ENCODE results near the gene PLXDC2.

DNA sequence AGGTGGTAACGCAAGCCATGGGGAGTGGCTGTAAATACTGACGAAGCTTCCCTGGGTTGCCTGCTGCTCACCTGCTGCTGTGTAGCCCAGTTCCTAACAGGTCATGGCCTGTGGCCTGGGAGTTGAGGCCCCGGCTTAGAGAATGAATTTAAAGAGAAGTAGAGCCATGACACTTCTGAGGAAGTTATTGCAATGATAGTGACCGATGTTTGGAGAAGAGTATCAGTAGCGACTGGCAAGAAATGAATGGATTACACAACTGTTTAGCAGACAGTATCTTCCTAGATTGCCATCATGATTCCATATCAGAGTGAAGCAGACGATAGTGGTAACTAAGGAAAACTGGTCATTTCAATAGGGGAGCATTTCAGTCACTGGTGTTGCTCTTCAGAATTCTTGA, 249.6 kb downstream of the PLXDC2 start:
- no peak for TF ChIP-seq CTCF (conservative IDR thresholded peaks at IDR 0.05; ENCODE audit: low read depth in 2 of 2)
- no peak for TF ChIP-seq EZH2 (IDR thresholded peaks at IDR 0.05; ENCODE audit: low read depth, unreplicated experiment)
- no peak for TF ChIP-seq POLR2AphosphoS5 (IDR thresholded peaks at IDR 0.05; ENCODE audit: low read depth)
- TF ChIP-seq STAT1 (IDR thresholded peaks at IDR 0.05; ENCODE audit: unreplicated experiment) = no peak
- no peak for TF ChIP-seq REST (IDR thresholded peaks at IDR 0.05; ENCODE audit: unreplicated experiment)
- no peak for TF ChIP-seq EZH2phosphoT487 (IDR thresholded peaks at IDR 0.05; ENCODE audit: unreplicated experiment)
- no peak for TF ChIP-seq ETS1 (IDR thresholded peaks at IDR 0.05)
- no peak for TF ChIP-seq JUNB (IDR thresholded peaks at IDR 0.05; ENCODE audit: unreplicated experiment)
- TF ChIP-seq ZNF114 (CRISPR knock-in tag; IDR thresholded peaks at IDR 0.05) = no peak
- no peak for TF ChIP-seq ZNF331 (CRISPR knock-in tag; IDR thresholded peaks at IDR 0.05; ENCODE audit: low read depth)
- TF ChIP-seq CREB1 (CRISPR knock-in tag; IDR thresholded peaks at IDR 0.05; ENCODE audit: low read depth) = no peak
